WTC11 (cell line): ENCODE results near the gene CHRNA4. TPM values are rescaled to one million over a fixed set of nuclear protein-coding genes. Genes with fewer than 3 reads are reported as not detected.

Source experiments
- ATAC-seq: fragments of 200-7000 bp; cut with Tn5 transposase; 2 replicates; pipeline ENCODE4 v1.10.0; 2021; ENCODE audit warnings: mild to moderate bottlenecking, moderate library complexity
- CTCF ChIA-PET: fragments of 300-600 bp; sonication (Branson Sonifier 250); formaldehyde crosslinking; loops from one replicate; lab custom pipeline; 2021; ENCODE audit warnings: antibody characterized with exemption; lab: Charles Lee
- POLR2A ChIA-PET: fragments of 350-600 bp; sonication (Branson Sonifier 250); formaldehyde crosslinking; loops from one replicate; lab custom pipeline; 2021; ENCODE audit warnings: antibody characterized with exemption; lab: Charles Lee
- DNase-seq: peaks from one replicate; pipeline ENCODE4 v3.0.0; 2021; ENCODE audit warnings: low spot score
- H3K27ac Mint-ChIP-seq: 2 replicates; pipeline ENCODE4 v1.8.0; 2021; ENCODE audit warnings: mixed read lengths
- H3K27me3 Mint-ChIP-seq: 2 replicates; pipeline ENCODE4 v1.8.0; 2021; ENCODE audit warnings: low read depth, mild to moderate bottlenecking, moderate library complexity, mixed read lengths
- H3K36me3 Mint-ChIP-seq: 2 replicates; pipeline ENCODE4 v1.8.0; 2021; ENCODE audit warnings: mixed read lengths
- H3K4me1 Mint-ChIP-seq: 2 replicates; pipeline ENCODE4 v1.8.0; 2022; ENCODE audit warnings: mixed read lengths
- H3K4me3 Mint-ChIP-seq: 2 replicates; pipeline ENCODE4 v1.8.0; 2021; ENCODE audit warnings: mild to moderate bottlenecking, moderate library complexity, mixed read lengths
- H3K9me3 Mint-ChIP-seq: 2 replicates; pipeline ENCODE4 v1.8.0; 2021; ENCODE audit warnings: mixed read lengths
- AFF4 ChIP-seq: sonication (generic); formaldehyde crosslinking; IDR thresholded peaks from 2 replicates; pipeline ENCODE4 v1.8.1; 2023; ENCODE audit warnings: mild to moderate bottlenecking, missing genetic modification reagents, borderline replicate concordance
- AR ChIP-seq: fragments of 250-450 bp; sonication (Bioruptor Pico); IDR thresholded peaks from 2 replicates; pipeline ENCODE4 v1.9.0; 2021; ENCODE audit warnings: mild to moderate bottlenecking
- CTCF ChIP-seq: fragments of 200-600 bp; IDR thresholded peaks from 2 replicates; pipeline ENCODE4 v1.8.0; 2022; ENCODE audit warnings: antibody characterized with exemption
- E2F1 ChIP-seq: sonication (generic); formaldehyde crosslinking; IDR thresholded peaks from 2 replicates; pipeline ENCODE4 v1.8.0; 2022; ENCODE audit warnings: mild to moderate bottlenecking, missing genetic modification reagents
- FOXP1 ChIP-seq: sonication (generic); formaldehyde crosslinking; IDR thresholded peaks from 2 replicates; pipeline ENCODE4 v1.8.0; 2022; ENCODE audit warnings: missing genetic modification reagents, mild to moderate bottlenecking, moderate library complexity, borderline replicate concordance
- HMGA2 ChIP-seq: fragments of 250-450 bp; sonication (Bioruptor Pico); IDR thresholded peaks from 2 replicates; pipeline ENCODE4 v1.4.0; 2021; ENCODE audit warnings: mild to moderate bottlenecking, moderate library complexity
- JUN ChIP-seq: sonication (generic); formaldehyde crosslinking; IDR thresholded peaks from 2 replicates; pipeline ENCODE4 v1.8.0; 2023; ENCODE audit warnings: mild to moderate bottlenecking, missing genetic modification reagents
- NFE2L1 ChIP-seq: sonication (generic); formaldehyde crosslinking; IDR thresholded peaks from 2 replicates; pipeline ENCODE4 v1.8.1; 2023; ENCODE audit warnings: missing genetic modification reagents
- NR1H2 ChIP-seq: sonication (generic); formaldehyde crosslinking; IDR thresholded peaks from 2 replicates; pipeline ENCODE4 v1.9.0; 2021; ENCODE audit warnings: mild to moderate bottlenecking, moderate library complexity, missing genetic modification reagents
- OVOL2 ChIP-seq: fragments of 250-450 bp; sonication (Bioruptor Pico); IDR thresholded peaks from 2 replicates; pipeline ENCODE4 v1.9.0; 2021; ENCODE audit warnings: mild to moderate bottlenecking, borderline replicate concordance
- SP1 ChIP-seq: sonication (generic); formaldehyde crosslinking; conservative IDR thresholded peaks from 2 replicates; pipeline ENCODE4 v1.8.1; 2022; ENCODE audit warnings: missing genetic modification reagents
- ZBTB43 ChIP-seq: sonication (generic); formaldehyde crosslinking; IDR thresholded peaks from 2 replicates; pipeline ENCODE4 v1.8.1; 2023; ENCODE audit warnings: mild to moderate bottlenecking, missing genetic modification reagents
- ZNF416 ChIP-seq: fragments of 250-450 bp; sonication (Bioruptor Pico); IDR thresholded peaks from 2 replicates; pipeline ENCODE4 v1.9.0; 2021; ENCODE audit warnings: mild to moderate bottlenecking, inconsistent platforms
- ZNF423 ChIP-seq: fragments of 250-450 bp; sonication (Bioruptor Pico); IDR thresholded peaks from 2 replicates; pipeline ENCODE4 v2.1.2; 2022; ENCODE audit warnings: mild to moderate bottlenecking, moderate library complexity
- total RNA-seq: library from RNA; stranded (reverse); gene quantifications from 3 replicates; pipeline ENCODE4 v1.2.3, GENCODE V29; 2021

Gene CHRNA4
- total RNA-seq, 1 experiment from 2014 or later: 2.5 TPM

GRCh38 chr20:63382551-63383300 is 21.6 kb upstream of the CHRNA4 start:
- peaks cover 18% of the 10 kb centered on the region for H3K27me3 Mint-ChIP-seq
- H3K27ac Mint-ChIP-seq: no peak overlapping the region
- ChIA-PET CTCF (interaction anchor here (0.5 to 4.8 kb wide), 37 partner anchors 10 to 301 kb away, joined by 3 to 191 read pairs (median 7); partner anchors contain the start of genes CHRNA4, COL20A1 and NKAIN4), POLR2A (interaction anchor here (1.2 to 1.3 kb wide), 2 partner anchors 35 to 74 kb away, joined by 3 read pairs; no protein-coding TSS in a partner anchor)
- ATAC-seq (no peak), DNase-seq (no peak)
- peaks cover 30% of the 10 kb centered on the region for H3K36me3 Mint-ChIP-seq
- H3K9me3 Mint-ChIP-seq: peaks cover 31% of the 10 kb centered on the region
- TF ChIP-seq ZBTB43 (no peak), AFF4 (CRISPR knock-in tag) (no peak), OVOL2 (CRISPR knock-in tag) (no peak), SP1 (CRISPR knock-in tag) (no peak), NFE2L1 (no peak), ZNF416 (CRISPR knock-in tag) (no peak), AR (CRISPR knock-in tag) (no peak)
- no peak overlapping the region for H3K4me3 Mint-ChIP-seq
- peaks cover 12% of the 10 kb centered on the region for H3K4me1 Mint-ChIP-seq

- DNase-seq: peak; percentile 79
- Mint-ChIP-seq H3K27me3 (peaks cover 15% of the 10 kb centered on the region), H3K9me3 (peaks cover 23% of the 10 kb centered on the region)
These were observed 20.8 kb upstream of the CHRNA4 start for GRCh38 chr20:63381781-63382431.

More at GRCh38 chr20:63381781-63382431, 20.8 kb upstream of the CHRNA4 start:
- TF ChIP-seq ZNF423 (CRISPR knock-in tag): peak; percentile 33; the same call in 1 of the 2 replicates
- TF ChIP-seq E2F1: no peak
- peak; percentile 95 for TF ChIP-seq CTCF
- TF ChIP-seq HMGA2 (CRISPR knock-in tag): no peak
- peak; percentile 25; the same call in 1 of the 2 replicates for TF ChIP-seq FOXP1
- TF ChIP-seq NR1H2 (CRISPR knock-in tag): no peak
- TF ChIP-seq JUN (CRISPR knock-in tag): no peak
- no peak overlapping the region for H3K27ac Mint-ChIP-seq
- ChIA-PET POLR2A (interaction anchor here (1.2 to 1.3 kb wide), 2 partner anchors 34 to 73 kb away, joined by 3 read pairs; no protein-coding TSS in a partner anchor), CTCF (interaction anchor here (0.5 to 4.8 kb wide), 63 partner anchors 9 to 599 kb away, joined by 3 to 191 read pairs (median 4); partner anchors contain the start of genes CHRNA4, COL20A1 and NKAIN4)
- no peak overlapping the region for H3K4me3 Mint-ChIP-seq
- peaks cover 18% of the 10 kb centered on the region for H3K4me1 Mint-ChIP-seq
- ATAC-seq: peak; percentile 65
- H3K36me3 Mint-ChIP-seq: peaks cover 22% of the 10 kb centered on the region
